WTC11 (cell line): Measurements from ENCODE around the gene SUV39H2. TPM values are rescaled to one million over a fixed set of nuclear protein-coding genes. Genes with fewer than 3 reads are reported as not detected.

Experiments used
- ATAC-seq: fragments of 200-7000 bp; cut with Tn5 transposase; 2 replicates; pipeline ENCODE4 v1.10.0; 2021; ENCODE audit warnings: mild to moderate bottlenecking, moderate library complexity
- CTCF ChIA-PET: fragments of 300-600 bp; sonication (Branson Sonifier 250); formaldehyde crosslinking; loops from one replicate; lab custom pipeline; 2021; ENCODE audit warnings: antibody characterized with exemption; lab: Charles Lee
- POLR2A ChIA-PET: fragments of 350-600 bp; sonication (Branson Sonifier 250); formaldehyde crosslinking; loops from one replicate; lab custom pipeline; 2021; ENCODE audit warnings: antibody characterized with exemption; lab: Charles Lee
- DNase-seq: peaks from one replicate; pipeline ENCODE4 v3.0.0; 2021; ENCODE audit warnings: low spot score
- H3K27ac Mint-ChIP-seq: 2 replicates; pipeline ENCODE4 v1.8.0; 2021; ENCODE audit warnings: mixed read lengths
- H3K27me3 Mint-ChIP-seq: 2 replicates; pipeline ENCODE4 v1.8.0; 2021; ENCODE audit warnings: low read depth, mild to moderate bottlenecking, moderate library complexity, mixed read lengths
- H3K36me3 Mint-ChIP-seq: 2 replicates; pipeline ENCODE4 v1.8.0; 2021; ENCODE audit warnings: mixed read lengths
- H3K4me1 Mint-ChIP-seq: 2 replicates; pipeline ENCODE4 v1.8.0; 2022; ENCODE audit warnings: mixed read lengths
- H3K4me3 Mint-ChIP-seq: 2 replicates; pipeline ENCODE4 v1.8.0; 2021; ENCODE audit warnings: mild to moderate bottlenecking, moderate library complexity, mixed read lengths
- H3K9me3 Mint-ChIP-seq: 2 replicates; pipeline ENCODE4 v1.8.0; 2021; ENCODE audit warnings: mixed read lengths
- ARID4B ChIP-seq: sonication (generic); formaldehyde crosslinking; IDR thresholded peaks from 2 replicates; pipeline ENCODE4 v1.8.0; 2023; ENCODE audit warnings: missing genetic modification reagents, mild to moderate bottlenecking, borderline replicate concordance
- E2F5 ChIP-seq: sonication (generic); formaldehyde crosslinking; IDR thresholded peaks from 2 replicates; pipeline ENCODE4 v1.8.1; 2022; ENCODE audit warnings: mild to moderate bottlenecking, moderate library complexity, missing genetic modification reagents
- GABPB1 ChIP-seq: sonication (generic); formaldehyde crosslinking; IDR thresholded peaks from 2 replicates; pipeline ENCODE4 v1.8.1; 2023; ENCODE audit warnings: mild to moderate bottlenecking, missing genetic modification reagents
- IRF1 ChIP-seq: sonication (generic); formaldehyde crosslinking; IDR thresholded peaks from 2 replicates; pipeline ENCODE4 v1.8.0; 2023; ENCODE audit warnings: missing genetic modification reagents
- JAZF1 ChIP-seq: fragments of 250-450 bp; sonication (Bioruptor Pico); IDR thresholded peaks from 2 replicates; pipeline ENCODE4 v1.9.0; 2021; ENCODE audit warnings: moderate library complexity, mild to moderate bottlenecking, inconsistent platforms
- MYBL2 ChIP-seq: sonication (generic); formaldehyde crosslinking; IDR thresholded peaks from 2 replicates; pipeline ENCODE4 v1.8.1; 2023; ENCODE audit warnings: mild to moderate bottlenecking, moderate library complexity, missing genetic modification reagents
- NFE2L1 ChIP-seq: sonication (generic); formaldehyde crosslinking; IDR thresholded peaks from 2 replicates; pipeline ENCODE4 v1.8.1; 2023; ENCODE audit warnings: missing genetic modification reagents
- OVOL2 ChIP-seq: fragments of 250-450 bp; sonication (Bioruptor Pico); IDR thresholded peaks from 2 replicates; pipeline ENCODE4 v1.9.0; 2021; ENCODE audit warnings: mild to moderate bottlenecking, borderline replicate concordance
- ZNF416 ChIP-seq: fragments of 250-450 bp; sonication (Bioruptor Pico); IDR thresholded peaks from 2 replicates; pipeline ENCODE4 v1.9.0; 2021; ENCODE audit warnings: mild to moderate bottlenecking, inconsistent platforms
- ZNF425 ChIP-seq: fragments of 250-450 bp; sonication (Bioruptor Pico); conservative IDR thresholded peaks from 2 replicates; pipeline ENCODE4 v1.9.0; 2021; ENCODE audit warnings: mild to moderate bottlenecking
- ZSCAN18 ChIP-seq: fragments of 250-450 bp; sonication (Bioruptor Pico); IDR thresholded peaks from 2 replicates; pipeline ENCODE4 v2.1.2; 2022; ENCODE audit warnings: mild to moderate bottlenecking, moderate library complexity
- total RNA-seq: library from RNA; stranded (reverse); gene quantifications from 3 replicates; pipeline ENCODE4 v1.2.3, GENCODE V29; 2021

SUV39H2 gene
- total RNA-seq, 1 experiment from 2014 or later: 41.4 TPM

- no peak for ATAC-seq
- no peaks in the 10 kb centered on the region for H3K9me3 Mint-ChIP-seq
- ChIA-PET CTCF (no interaction called here), POLR2A (no interaction called here)
- H3K27me3 Mint-ChIP-seq: no peaks in the 10 kb centered on the region
- TF ChIP-seq OVOL2 (CRISPR knock-in tag): no peak
- TF ChIP-seq JAZF1 (CRISPR knock-in tag): no peak
- no peak for TF ChIP-seq ARID4B
- no peak for TF ChIP-seq NFE2L1 (CRISPR knock-in tag)
- H3K36me3 Mint-ChIP-seq: peaks cover 35% of the 10 kb centered on the region
- no peaks in the 10 kb centered on the region for H3K4me1 Mint-ChIP-seq
- no peak overlapping the region for H3K4me3 Mint-ChIP-seq
- DNase-seq: no peak
- H3K27ac Mint-ChIP-seq: 0 out of 2 replicates have a peak overlapping the region, but pooled peaks have one; percentile 49
These were observed 20.2 kb upstream of the SUV39H2 start for GRCh38 chr10:14858338-14858960.

- Mint-ChIP-seq H3K4me1 (no peaks in the 10 kb centered on the region), H3K27me3 (no peaks in the 10 kb centered on the region), H3K27ac (peak overlapping the region; percentile 49; the same call in 1 of the 2 replicates), H3K4me3 (no peak overlapping the region), H3K36me3 (peaks cover 35% of the 10 kb centered on the region), H3K9me3 (no peaks in the 10 kb centered on the region)
- no peak for DNase-seq
- TF ChIP-seq E2F5 (no peak), MYBL2 (CRISPR knock-in tag) (no peak), IRF1 (no peak), GABPB1 (CRISPR knock-in tag) (no peak), ZSCAN18 (CRISPR knock-in tag) (no peak), ZNF425 (CRISPR knock-in tag) (no peak)
- no peak for ATAC-seq
- ChIA-PET POLR2A (no interaction called here), CTCF (no interaction called here)
These were observed 19.6 kb upstream of the SUV39H2 start for GRCh38 chr10:14859043-14859442.

- no peak for ATAC-seq
- H3K27ac Mint-ChIP-seq: no peak overlapping the region
These were observed 18.9 kb upstream of the SUV39H2 start for GRCh38 chr10:14859775-14860174.

More at GRCh38 chr10:14859775-14860174, 18.9 kb upstream of the SUV39H2 start:
- no peak for TF ChIP-seq ZNF416 (CRISPR knock-in tag)
- H3K27me3 Mint-ChIP-seq: no peaks in the 10 kb centered on the region
- no peaks in the 10 kb centered on the region for H3K9me3 Mint-ChIP-seq
- peaks cover 35% of the 10 kb centered on the region for H3K36me3 Mint-ChIP-seq
- no peaks in the 10 kb centered on the region for H3K4me1 Mint-ChIP-seq
- ChIA-PET POLR2A (no interaction called here), CTCF (no interaction called here)
- no peak for DNase-seq
- H3K4me3 Mint-ChIP-seq: no peak overlapping the region
